ENCODE measurements around the gene ATP1A2.

Gene ATP1A2

GRCh38 chr1:160074865-160075264, 40.7 kb upstream of the ATP1A2 start:
- H3K27me3 ChIP-seq (ENCODE audit: low read length), result no peaks in the 10 kb centered on the region
- H3K9me3 ChIP-seq (ENCODE audit: insufficient read depth, low read length), result no peaks in the 10 kb centered on the region
- no peak overlapping the region for H3K4me3 ChIP-seq (ENCODE audit: insufficient read depth, low read length, poor library complexity, severe bottlenecking)
- no peak overlapping the region for H3K9ac ChIP-seq (ENCODE audit: low read length)
- H2AFZ ChIP-seq (ENCODE audit: low read depth, low read length, severe bottlenecking), result no peak overlapping the region
- no peaks in the 10 kb centered on the region for H4K20me1 ChIP-seq (ENCODE audit: low read depth, low read length)
- no peak overlapping the region for H3K4me2 ChIP-seq (ENCODE audit: low read depth, low read length, poor library complexity, severe bottlenecking)
- no peaks in the 10 kb centered on the region for H3F3A ChIP-seq (ENCODE audit: insufficient read depth)
- H3K79me2 ChIP-seq (ENCODE audit: insufficient read depth, low read length), result no peaks in the 10 kb centered on the region
- TF ChIP-seq CTCF (IDR thresholded peaks at IDR 0.05; ENCODE audit: insufficient read depth, low read length, poor library complexity, severe bottlenecking) (no peak), EZH2phosphoT487 (conservative IDR thresholded peaks at IDR 0.05; ENCODE audit: low read length) (no peak)
- H3K27ac ChIP-seq (ENCODE audit: low read depth, low read length), result no peak overlapping the region
- no peaks in the 10 kb centered on the region for H3K36me3 ChIP-seq (ENCODE audit: low read length)
- H3K9me2 ChIP-seq (replicated peaks; ENCODE audit: insufficient read depth, low read length), result no peaks in the 10 kb centered on the region

GRCh38 chr1:160075836-160076235, 39.7 kb upstream of the ATP1A2 start:
- Histone ChIP-seq H3K9ac (ENCODE audit: low read length) (no peak overlapping the region), H3K36me3 (ENCODE audit: low read length) (no peaks in the 10 kb centered on the region), H3K27ac (ENCODE audit: low read depth, low read length) (no peak overlapping the region), H3K79me2 (ENCODE audit: insufficient read depth, low read length) (no peaks in the 10 kb centered on the region), H4K20me1 (ENCODE audit: low read depth, low read length) (no peaks in the 10 kb centered on the region), H3K4me2 (ENCODE audit: low read depth, low read length, poor library complexity, severe bottlenecking) (no peak overlapping the region), H3K4me3 (ENCODE audit: insufficient read depth, low read length, poor library complexity, severe bottlenecking) (no peak overlapping the region), H3K9me3 (ENCODE audit: insufficient read depth, low read length) (no peaks in the 10 kb centered on the region), H3F3A (ENCODE audit: insufficient read depth) (no peaks in the 10 kb centered on the region), H2AFZ (ENCODE audit: low read depth, low read length, severe bottlenecking) (no peak overlapping the region), H3K9me2 (replicated peaks; ENCODE audit: insufficient read depth, low read length) (no peaks in the 10 kb centered on the region), H3K27me3 (ENCODE audit: low read length) (no peaks in the 10 kb centered on the region)
- no peak for TF ChIP-seq CTCF (IDR thresholded peaks at IDR 0.05; ENCODE audit: insufficient read depth, low read length, poor library complexity, severe bottlenecking)
- TF ChIP-seq EZH2phosphoT487 (conservative IDR thresholded peaks at IDR 0.05; ENCODE audit: low read length), result no peak

GRCh38 chr1:160076295-160076694, 39.3 kb upstream of the ATP1A2 start:
- Histone ChIP-seq H3K4me3 (ENCODE audit: insufficient read depth, low read length, poor library complexity, severe bottlenecking) (no peak overlapping the region), H4K20me1 (ENCODE audit: low read depth, low read length) (no peaks in the 10 kb centered on the region), H3F3A (ENCODE audit: insufficient read depth) (no peaks in the 10 kb centered on the region), H3K9me3 (ENCODE audit: insufficient read depth, low read length) (no peaks in the 10 kb centered on the region), H3K79me2 (ENCODE audit: insufficient read depth, low read length) (no peaks in the 10 kb centered on the region), H3K36me3 (ENCODE audit: low read length) (no peaks in the 10 kb centered on the region), H3K9me2 (replicated peaks; ENCODE audit: insufficient read depth, low read length) (no peaks in the 10 kb centered on the region), H3K27me3 (ENCODE audit: low read length) (no peaks in the 10 kb centered on the region), H2AFZ (ENCODE audit: low read depth, low read length, severe bottlenecking) (no peak overlapping the region), H3K4me2 (ENCODE audit: low read depth, low read length, poor library complexity, severe bottlenecking) (no peak overlapping the region), H3K27ac (ENCODE audit: low read depth, low read length) (no peak overlapping the region), H3K9ac (ENCODE audit: low read length) (no peak overlapping the region)
- no peak for TF ChIP-seq CTCF (IDR thresholded peaks at IDR 0.05; ENCODE audit: insufficient read depth, low read length, poor library complexity, severe bottlenecking)
- no peak for TF ChIP-seq EZH2phosphoT487 (conservative IDR thresholded peaks at IDR 0.05; ENCODE audit: low read length)

Measured in SU-DHL-6 (cell line).